COLO668 (cell line): ENCODE data around the gene CLDN22.

Experiments used
- DNase-seq: peaks from one replicate; lab custom pipeline; 2025; ENCODE audit not compliant: unreplicated experiment; lab: John Stamatoyannopoulos, UW

Gene CLDN22

GRCh38 chr4:183323295-183323694 lies 3.2 kb upstream of the CLDN22 start:
- no peak for DNase-seq

- DNase-seq, result no peak
These were observed 2.2 kb upstream of the CLDN22 start, which contains the start of gene CLDN24 for GRCh38 chr4:183322326-183322725. Gene CLDN24, minus strand, starts transcription at chr4:183322426. Its CDS starts 0 bp downstream, at chr4:183322426.

DNA sequence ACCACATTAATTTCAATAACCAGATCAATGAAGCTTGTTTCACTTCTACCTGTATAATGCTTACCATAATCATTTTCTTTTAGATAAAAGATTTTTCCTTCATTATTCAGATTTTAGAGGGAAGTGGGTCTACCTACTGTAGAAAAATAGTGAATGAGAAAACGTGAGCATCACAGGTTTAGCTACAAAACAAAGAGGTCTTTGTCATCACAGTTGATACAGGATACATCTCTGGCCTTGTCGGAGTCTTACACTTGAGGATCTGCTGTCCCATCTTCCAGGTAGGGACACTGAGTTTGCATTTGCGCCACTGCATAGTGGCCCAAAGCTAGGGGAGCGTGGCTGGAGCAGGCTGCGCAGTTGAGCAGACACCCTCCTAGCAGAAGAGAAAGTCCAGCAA lies 1.4 kb upstream of the CLDN22 start:
- no peak for DNase-seq

- no peak for DNase-seq
These were observed 1.0 kb upstream of the CLDN22 start for GRCh38 chr4:183321079-183321478.

DNA sequence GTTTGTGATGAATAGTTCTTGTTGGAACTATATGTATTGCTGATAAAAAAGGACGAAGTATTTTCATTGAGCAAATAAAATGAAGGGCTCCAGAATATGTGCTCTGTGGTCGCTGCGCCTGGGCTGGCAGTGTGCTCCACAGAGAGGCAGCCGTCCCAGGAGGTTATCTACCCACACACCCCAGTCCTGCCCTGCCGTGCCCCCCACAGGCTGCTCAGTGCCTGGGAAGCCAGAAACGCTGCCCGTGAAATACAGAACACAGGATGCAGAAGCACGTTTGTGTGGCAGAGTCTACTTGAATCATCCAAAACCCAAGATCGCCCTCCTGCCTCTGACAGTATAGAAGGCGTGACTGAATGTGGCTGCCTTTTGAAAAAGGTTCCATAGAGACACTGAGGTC lies 1.4 kb downstream of the CLDN22 start:
- no peak for DNase-seq

DNA sequence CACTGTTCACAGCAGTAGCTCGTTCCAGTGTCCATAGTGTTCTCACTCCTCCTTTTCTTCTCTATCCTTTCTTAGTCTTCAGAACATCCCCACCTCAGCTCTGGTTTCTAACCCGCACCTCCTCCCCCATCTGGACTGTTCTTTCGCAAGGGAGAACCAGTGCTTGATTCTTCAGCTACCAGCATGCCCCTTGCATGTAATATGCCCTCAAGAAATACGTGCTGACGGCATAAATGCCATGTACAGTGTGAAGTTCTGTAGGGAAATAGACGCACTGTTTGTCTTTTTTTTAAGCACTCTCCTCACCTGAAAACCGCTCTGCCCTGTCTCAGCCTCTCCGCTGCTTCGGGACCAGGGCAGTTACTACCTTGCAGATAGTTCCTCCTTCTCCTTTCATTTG lies 5.3 kb downstream of the CLDN22 start:
- DNase-seq, result no peak

GRCh38 chr4:183314336-183314735 lies 5.7 kb downstream of the CLDN22 start:
- DNase-seq, result no peak

GRCh38 chr4:183312841-183313240 lies 7.2 kb downstream of the CLDN22 start:
- no peak for DNase-seq

DNA sequence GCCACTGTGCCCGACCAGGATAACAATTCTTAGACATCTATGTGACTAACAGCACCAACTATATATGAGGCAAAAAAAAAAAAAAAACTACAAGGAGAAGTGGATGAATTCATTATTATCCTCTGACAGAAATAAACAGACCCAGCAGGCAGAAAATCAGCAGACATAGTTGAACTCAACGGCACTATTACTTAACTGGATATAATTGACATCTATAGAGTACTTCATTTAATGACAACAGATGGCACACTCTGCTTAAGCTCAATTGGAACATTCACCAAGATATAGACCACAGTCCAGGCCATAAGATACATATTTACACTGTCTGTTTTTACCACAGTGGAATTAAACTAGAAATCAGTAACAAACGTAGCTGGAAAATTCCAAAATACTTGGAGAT lies 13.3 kb downstream of the CLDN22 start:
- DNase-seq, result no peak

DNA sequence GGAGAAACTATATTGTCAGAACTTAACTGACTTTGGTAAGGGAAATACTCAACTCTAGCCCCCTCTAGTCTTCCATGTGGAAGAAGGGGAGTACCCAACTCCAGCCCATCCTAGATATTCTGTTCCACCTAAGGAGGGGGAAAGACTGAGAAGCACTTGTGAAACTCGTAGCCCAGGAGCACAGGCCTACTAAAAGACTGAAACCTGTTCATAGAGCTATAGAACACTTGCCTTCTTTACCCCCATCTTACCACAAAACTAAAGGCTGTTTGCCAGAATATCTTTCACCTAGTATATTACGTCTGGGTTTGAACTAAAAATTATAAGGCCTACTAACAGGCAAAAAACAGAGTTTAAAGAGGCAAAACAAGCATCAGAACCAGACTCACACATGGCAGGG lies 15.5 kb downstream of the CLDN22 start:
- DNase-seq, result no peak

GRCh38 chr4:183304067-183304466 lies 16.0 kb downstream of the CLDN22 start:
- no peak for DNase-seq

GRCh38 chr4:183303301-183303700 lies 16.8 kb downstream of the CLDN22 start:
- no peak for DNase-seq

GRCh38 chr4:183300655-183301054 lies 19.4 kb downstream of the CLDN22 start:
- DNase-seq, result no peak

DNA sequence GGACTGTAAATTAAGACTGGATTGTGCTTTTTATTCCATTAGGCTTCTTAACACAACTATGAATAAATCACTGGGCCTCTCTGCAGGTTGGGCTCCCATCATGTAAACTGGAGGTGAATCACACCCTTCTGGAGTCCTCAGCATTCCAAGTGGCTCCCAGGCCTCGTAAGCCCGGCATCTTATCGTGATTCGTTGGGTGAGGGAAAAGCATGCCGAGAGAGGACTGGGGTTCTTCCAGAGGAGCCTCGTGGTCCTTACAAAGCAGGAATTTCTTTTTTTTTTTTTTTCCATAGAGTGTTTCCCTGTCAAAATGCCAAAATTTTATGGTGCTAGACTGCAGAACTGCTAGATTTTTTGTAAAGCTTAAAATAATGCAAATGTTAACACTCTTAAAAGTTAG lies 20.0 kb downstream of the CLDN22 start:
- no peak for DNase-seq

- DNase-seq, result no peak
These were observed 20.6 kb downstream of the CLDN22 start for GRCh38 chr4:183299464-183299863.

DNA sequence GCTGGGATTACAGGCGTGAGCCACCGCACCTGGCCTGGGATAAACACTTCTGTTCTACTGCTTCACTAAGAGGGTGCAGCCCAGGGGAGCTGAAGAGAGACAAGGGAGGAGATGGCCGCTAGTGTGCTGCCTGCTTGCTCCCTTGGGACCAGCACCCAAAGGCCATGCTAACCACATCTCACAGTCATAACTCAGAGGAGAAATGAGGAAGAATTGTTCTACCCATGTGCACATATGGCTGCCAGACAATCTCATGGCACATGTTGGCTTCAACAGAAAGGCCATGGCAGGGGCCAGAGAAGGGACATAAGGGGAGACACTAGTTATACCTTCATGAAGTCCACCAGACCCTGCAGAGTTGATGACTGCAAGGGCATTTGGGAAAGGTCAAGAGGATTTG lies 22.4 kb downstream of the CLDN22 start:
- no peak for DNase-seq

DNA sequence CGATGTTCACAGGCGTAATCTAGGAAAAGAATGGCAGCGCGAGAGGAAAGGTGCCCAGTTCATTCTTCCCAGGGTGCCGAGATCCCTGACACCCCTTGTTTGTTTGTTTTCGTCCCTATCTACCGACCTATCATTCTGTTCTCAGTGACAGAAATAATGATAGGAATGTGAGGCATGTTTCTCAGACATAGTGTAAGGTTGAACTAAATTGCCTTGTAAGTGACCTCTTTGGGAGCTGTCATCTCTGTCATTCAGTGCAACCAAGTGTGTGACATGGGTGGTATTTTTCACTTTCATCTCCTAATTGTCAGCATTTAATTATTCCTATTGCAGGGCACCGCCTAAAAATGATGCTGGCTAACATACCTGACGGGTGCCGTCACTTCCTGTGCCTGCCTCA lies 24.4 kb downstream of the CLDN22 start:
- no peak for DNase-seq

DNA sequence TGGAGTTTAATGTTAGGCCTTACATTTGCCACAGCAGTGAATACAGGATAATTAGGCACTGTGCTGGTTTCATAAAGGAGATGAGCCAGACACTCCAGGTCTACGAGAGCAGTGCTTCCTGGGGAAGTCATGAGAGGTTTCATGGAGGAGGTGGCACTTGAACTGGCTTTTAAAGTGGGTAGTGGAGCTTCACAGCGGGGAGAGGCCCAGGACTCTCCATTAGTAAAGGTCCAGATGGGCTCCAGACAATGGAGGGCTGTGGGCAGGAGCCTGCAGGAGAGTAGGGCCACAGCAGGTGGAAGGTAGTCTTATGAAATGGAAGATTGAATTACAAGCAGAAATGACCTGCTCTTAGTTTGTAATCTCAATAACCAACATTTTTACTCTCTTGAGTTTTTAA lies 29.0 kb downstream of the CLDN22 start:
- DNase-seq, result no peak

- DNase-seq, result no peak
These were observed 30.4 kb downstream of the CLDN22 start for GRCh38 chr4:183289688-183290087.

DNA sequence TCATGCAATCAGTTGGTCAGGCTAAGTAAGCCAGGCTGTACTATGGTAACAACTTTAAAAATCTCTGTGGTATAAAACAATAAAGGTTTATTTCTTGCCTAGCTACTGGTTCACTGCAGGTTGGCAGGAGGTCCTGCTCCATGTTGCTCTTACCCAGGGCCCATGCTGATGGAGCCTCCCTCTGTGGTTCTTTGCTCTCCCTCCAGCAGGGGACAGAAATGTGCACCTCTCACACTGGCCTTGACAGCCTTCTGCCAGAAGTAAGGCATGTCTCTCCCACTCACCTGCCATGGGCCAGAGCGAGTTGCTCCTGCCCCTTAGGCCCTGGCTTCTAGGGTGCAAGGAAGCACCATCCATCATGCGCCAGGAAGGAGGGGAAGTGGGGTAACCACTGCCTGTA lies 31.1 kb downstream of the CLDN22 start:
- DNase-seq, result no peak

- no peak for DNase-seq
These were observed 32.4 kb downstream of the CLDN22 start for GRCh38 chr4:183287677-183288076.

- DNase-seq, result no peak
These were observed 32.8 kb downstream of the CLDN22 start for GRCh38 chr4:183287309-183287659.

GRCh38 chr4:183286590-183287308 lies 33.3 kb downstream of the CLDN22 start:
- DNase-seq, result no peak
